ENCODE measurements around the gene DUOX2.

GRCh38 chr15:45089712-45090373, 24.1 kb downstream of the DUOX2 start:
- TF ChIP-seq POLR2A (IDR thresholded peaks at IDR 0.05) (no peak), CTCF (IDR thresholded peaks at IDR 0.05) (no peak)
